Motor neuron (in vitro differentiated cells): Measurements from ENCODE around the gene COG4. TPM values are rescaled to one million over a fixed set of nuclear protein-coding genes. Genes with fewer than 3 reads are reported as not detected.

Source experiments
- ATAC-seq, 8 experiments: fragments of 200-7000 bp; cut with Tn5 transposase; replicated peaks in 6 of 8; 2 replicates each; pipeline ENCODE4 v1.8.0; 2021; ENCODE audit warnings: mild to moderate bottlenecking in 8 of 8, moderate library complexity in 8 of 8
- H3K27ac ChIP-seq, 2 donors: fragments of 250-450 bp; sonication (Bioruptor Pico); 2 replicates each; pipeline ENCODE4 v1.9.0; 2021; ENCODE audit warnings: antibody characterized with exemption in 2 of 2, mild to moderate bottlenecking in 2 of 2, moderate library complexity in 1 of 2
- H3K4me1 ChIP-seq, 2 donors: fragments of 250-450 bp; sonication (Bioruptor Pico); replicated peaks in 1 of 2; 2 replicates each; pipeline ENCODE4 v1.6.1; 2021; ENCODE audit warnings: antibody characterized with exemption in 2 of 2, mild to moderate bottlenecking in 2 of 2, moderate library complexity in 1 of 2
- H3K4me3 ChIP-seq, 5 donors: fragments of 250-450 bp; sonication (Bioruptor Pico); 2 replicates each; pipeline ENCODE4 v1.9.0; 2021; ENCODE audit warnings: antibody characterized with exemption in 5 of 5, mild to moderate bottlenecking in 5 of 5, moderate library complexity in 4 of 5
- WGBS, 10 experiments: fragments of 450-650 bp; shearing (Covaris generic); methylation state at CpG; one replicate each; pipeline ENCODE4 v1.0.0; 2022; 5-methylcytosine and 5-hydroxymethylcytosine counted together
- in situ Hi-C, 9 experiments: fragments of 400-800 bp; cut with MboI; loops; one replicate each; pipeline ENCODE4 v1.15.0; 2021; ENCODE audit warnings: low sequenced_read_pairs in 9 of 9, low pct_unique_long_range_greater_than_20kb in 2 of 9; ENCODE audit not compliant: unreplicated experiment in 9 of 9
- total RNA-seq, 8 experiments: library from RNA; unstranded; fragments of 300-600 nt; gene quantifications; 2 replicates each; pipeline versions ENCODE4 v1.2.3 to v1.2.4, GENCODE V29; 2022

The COG4 gene
- 10 to 100 TPM; 43.4 to 84.9 (median 53.6) TPM for total RNA-seq

- in situ Hi-C loops: no loop called here
- 0 to 8% (median 0%) methylated on average over 1 to 30 of the region's 36 CpGs for WGBS, 10 experiments
- peak within 1 kb of the TSS; percentile 86 to 95 for H3K27ac ChIP-seq
- peak; percentile 79 to 92 (median 86) for ATAC-seq
- peaks cover 24 to 28% of the 10 kb centered on the region in 2 donors for H3K4me1 ChIP-seq
- H3K4me3 ChIP-seq: peak within 1 kb of the TSS; percentile 77 to 96 (median 92)
These were observed at the start of gene COG4 for GRCh38 chr16:70523076-70523742. Gene COG4 (minus strand): TSS chr16:70523554. CDS start chr16:70523543, 11 bp downstream.

DNA sequence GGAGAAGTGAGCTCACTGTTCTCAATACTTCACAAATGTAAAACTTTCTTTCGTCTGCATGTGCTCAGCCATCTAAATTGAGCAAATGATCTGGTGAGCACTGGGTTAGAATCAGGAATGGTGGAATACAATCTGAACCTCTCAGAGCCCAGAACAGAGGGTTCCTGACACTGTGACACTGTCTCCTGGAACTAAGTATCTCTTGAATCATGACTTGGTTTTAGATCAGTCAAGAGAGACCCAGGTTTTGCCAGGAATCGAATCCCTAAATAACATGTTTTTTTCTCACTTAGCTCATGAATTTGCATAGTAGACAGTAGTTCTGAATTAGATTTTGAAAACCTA, 49.5 kb upstream of the COG4 start:
- ATAC-seq: peak in 1 of 8 experiments; percentile 14
- in situ Hi-C loops: loop anchor here in 1 of 9 experiments (25.0 kb wide), 1 partner anchor 211 kb away; no protein-coding TSS in a partner anchor

DNA sequence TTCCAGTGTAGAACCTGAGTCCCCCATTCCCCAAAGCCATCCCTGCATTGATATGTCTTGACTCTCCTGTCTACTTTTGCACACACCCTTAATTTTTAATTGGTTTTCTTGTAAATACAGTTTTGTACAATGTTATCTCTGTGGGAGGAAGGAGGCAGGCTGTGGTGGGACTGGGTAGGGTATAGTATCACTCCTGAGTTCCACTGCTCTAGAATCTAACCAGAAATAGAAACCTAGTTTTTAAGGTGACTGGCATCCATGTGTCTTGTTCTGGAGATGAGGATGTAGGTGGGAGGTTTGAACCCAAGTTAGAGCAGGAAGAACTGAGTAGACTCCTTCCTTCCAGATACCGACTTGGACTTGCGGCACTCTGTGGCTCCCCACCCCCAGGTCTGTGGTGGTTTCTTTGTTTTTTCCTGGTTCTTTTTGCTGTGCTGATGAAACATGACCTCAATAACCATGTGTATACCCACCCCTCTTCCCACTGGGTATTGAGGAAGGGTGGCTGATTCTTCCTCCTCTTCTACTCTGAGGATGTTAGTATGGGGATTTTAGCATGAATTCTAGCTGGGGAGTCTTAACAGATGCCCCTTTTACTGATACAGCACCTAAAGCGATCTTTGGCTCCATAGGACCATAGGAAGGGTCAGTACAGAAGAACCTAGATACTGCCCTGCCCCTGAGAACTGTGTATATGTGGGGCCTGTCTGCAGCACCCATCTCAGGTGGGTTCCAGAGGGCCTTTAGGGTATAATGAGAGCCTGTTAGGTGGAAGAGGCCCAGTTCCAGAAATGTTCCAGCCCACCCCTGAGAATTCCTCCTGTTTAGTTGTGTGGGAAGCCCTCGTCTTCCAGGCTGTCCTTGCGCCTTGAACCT, 48.9 kb upstream of the COG4 start:
- ATAC-seq: no peak
- Histone ChIP-seq H3K4me3 (no peak overlapping the region), H3K4me1 (no peaks in the 10 kb centered on the region), H3K27ac (no peak overlapping the region)
- in situ Hi-C loops: loop anchor here in 1 of 9 experiments (25.0 kb wide), 1 partner anchor 210 kb away; no protein-coding TSS in a partner anchor
- 62 to 100% (median 96%) methylated on average over 1 to 5 of the region's 5 CpGs; no CpG with 5 or more reads in 3 of the 10 experiments for WGBS, 10 experiments

More for the DNA sequence above, 49.5 kb upstream of the COG4 start:
- 0 to 100% (median 78%) methylated on average over 1 to 2 of the region's 2 CpGs; no CpG with 5 or more reads in 1 of the 10 experiments for WGBS, 10 experiments
- Histone ChIP-seq H3K4me1 (no peaks in the 10 kb centered on the region), H3K27ac (no peak overlapping the region), H3K4me3 (no peak overlapping the region)

- Histone ChIP-seq H3K4me3 (no peak overlapping the region), H3K27ac (no peak overlapping the region), H3K4me1 (no peaks in the 10 kb centered on the region)
- ATAC-seq: no peak
- WGBS, 10 experiments: 60 to 100% (median 88%) methylated on average over 1 to 5 of the region's 8 CpGs; no CpG with 5 or more reads in 4 of the 10 experiments
- in situ Hi-C loops: loop anchor here in 1 of 9 experiments (25.0 kb wide), 1 partner anchor 209 kb away; no protein-coding TSS in a partner anchor
These were observed 48.3 kb upstream of the COG4 start for GRCh38 chr16:70571623-70572022.

DNA sequence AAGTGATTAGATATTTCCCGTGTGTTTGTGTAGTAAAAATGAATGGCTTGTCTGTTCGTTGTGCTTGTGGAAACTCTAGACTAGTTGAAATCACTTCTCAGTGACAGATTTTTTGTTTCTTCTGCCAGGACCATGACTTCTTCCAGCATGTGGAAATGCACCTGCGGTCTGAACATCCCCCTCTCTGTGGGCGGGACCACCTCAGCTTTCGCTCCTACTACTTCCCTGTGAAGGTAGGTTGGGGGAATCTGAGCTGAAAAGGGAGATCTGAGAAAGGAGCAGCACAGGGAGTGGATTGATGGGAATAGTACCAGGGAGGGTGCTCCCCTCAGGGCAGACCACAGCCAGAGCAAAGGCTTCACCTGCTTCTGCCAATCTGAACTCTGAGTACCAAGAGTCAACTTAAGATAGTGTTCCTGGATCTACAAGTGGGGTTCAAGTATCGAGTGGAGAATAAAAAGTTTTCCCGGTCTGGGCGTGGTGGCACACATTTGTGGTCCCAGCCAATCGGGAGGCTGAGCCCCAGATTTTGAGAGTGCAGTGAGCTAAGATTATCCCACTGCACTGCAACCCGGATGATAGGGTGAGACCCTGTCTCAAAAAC, 47.7 kb upstream of the COG4 start:
- in situ Hi-C loops: loop anchor here in 1 of 9 experiments (25.0 kb wide), 1 partner anchor 209 kb away; no protein-coding TSS in a partner anchor
- ATAC-seq: no peak
- Histone ChIP-seq H3K4me3 (no peak overlapping the region), H3K4me1 (no peaks in the 10 kb centered on the region), H3K27ac (no peak overlapping the region)
- WGBS, 10 experiments: 70 to 100% (median 90%) methylated on average over 1 to 7 of the region's 10 CpGs

- no peak overlapping the region for H3K27ac ChIP-seq
- in situ Hi-C loops: loop anchor here in 1 of 9 experiments (25.0 kb wide), 1 partner anchor 207 kb away; no protein-coding TSS in a partner anchor
- 77 to 100% (median 100%) methylated on average over 1 to 6 of the region's 6 CpGs; no CpG with 5 or more reads in 5 of the 10 experiments for WGBS, 10 experiments
- ATAC-seq: no peak
- no peak overlapping the region for H3K4me3 ChIP-seq
- no peaks in the 10 kb centered on the region for H3K4me1 ChIP-seq
These were observed 46.4 kb upstream of the COG4 start for GRCh38 chr16:70569752-70570151.

DNA sequence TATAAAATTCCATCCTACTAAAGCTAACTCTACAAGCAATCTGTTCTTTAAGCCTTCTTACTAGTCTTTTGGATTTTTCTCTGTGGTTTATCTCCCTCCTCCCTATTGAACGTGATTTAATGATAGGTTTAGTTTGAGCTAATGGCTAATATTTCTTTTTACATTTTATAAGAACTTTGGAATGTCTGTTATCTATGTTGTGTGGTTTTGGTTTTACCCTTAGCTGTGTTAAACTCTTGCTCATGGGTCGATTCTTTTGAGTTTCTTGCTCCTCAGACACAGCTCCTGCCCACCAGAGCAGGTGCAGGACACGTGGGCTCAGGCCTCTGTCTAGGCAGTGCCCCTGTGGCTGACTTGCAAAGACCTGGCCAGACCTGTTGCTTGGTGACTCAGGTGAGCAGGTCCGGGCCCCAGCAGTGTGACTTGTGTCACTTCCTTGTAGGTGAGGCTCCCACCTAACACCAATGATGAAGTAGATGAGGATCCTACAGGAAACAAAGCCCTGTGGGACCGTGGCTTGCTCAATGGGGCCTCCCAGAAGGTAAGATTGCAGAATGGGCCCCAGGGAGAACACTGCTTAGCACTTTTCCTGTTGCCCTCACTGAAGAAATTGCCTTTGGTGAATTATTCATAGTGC, 45.4 kb upstream of the COG4 start:
- no peak for ATAC-seq
- no peak overlapping the region for H3K4me3 ChIP-seq
- in situ Hi-C loops: loop anchor here in 1 of 9 experiments (25.0 kb wide), 1 partner anchor 206 kb away; no protein-coding TSS in a partner anchor
- no peak overlapping the region for H3K27ac ChIP-seq
- WGBS, 10 experiments: 33 to 100% (median 82%) methylated on average over 1 to 4 of the region's 5 CpGs; no CpG with 5 or more reads in 2 of the 10 experiments
- H3K4me1 ChIP-seq: no peaks in the 10 kb centered on the region

GRCh38 chr16:70565053-70565452, 41.7 kb upstream of the COG4 start:
- WGBS, 10 experiments: 80 to 100% (median 92%) methylated on average over 1 to 3 of the region's 4 CpGs; no CpG with 5 or more reads in 5 of the 10 experiments
- Histone ChIP-seq H3K27ac (no peak overlapping the region), H3K4me1 (no peaks in the 10 kb centered on the region), H3K4me3 (no peak overlapping the region)
- ATAC-seq: no peak
- in situ Hi-C loops: loop anchor here in 1 of 9 experiments (25.0 kb wide), 1 partner anchor 203 kb away; no protein-coding TSS in a partner anchor

GRCh38 chr16:70563636-70564035, 40.3 kb upstream of the COG4 start:
- H3K4me3 ChIP-seq: no peak overlapping the region
- no peak overlapping the region for H3K27ac ChIP-seq
- H3K4me1 ChIP-seq: no peaks in the 10 kb centered on the region
- ATAC-seq: peak in 2 of 8 experiments; percentile 68 to 87
- in situ Hi-C loops: loop anchor here in 1 of 9 experiments (25.0 kb wide), 1 partner anchor 201 kb away; no protein-coding TSS in a partner anchor
- WGBS, 10 experiments: 0 to 97% (median 80%) methylated on average over 1 to 5 of the region's 7 CpGs; no CpG with 5 or more reads in 1 of the 10 experiments

DNA sequence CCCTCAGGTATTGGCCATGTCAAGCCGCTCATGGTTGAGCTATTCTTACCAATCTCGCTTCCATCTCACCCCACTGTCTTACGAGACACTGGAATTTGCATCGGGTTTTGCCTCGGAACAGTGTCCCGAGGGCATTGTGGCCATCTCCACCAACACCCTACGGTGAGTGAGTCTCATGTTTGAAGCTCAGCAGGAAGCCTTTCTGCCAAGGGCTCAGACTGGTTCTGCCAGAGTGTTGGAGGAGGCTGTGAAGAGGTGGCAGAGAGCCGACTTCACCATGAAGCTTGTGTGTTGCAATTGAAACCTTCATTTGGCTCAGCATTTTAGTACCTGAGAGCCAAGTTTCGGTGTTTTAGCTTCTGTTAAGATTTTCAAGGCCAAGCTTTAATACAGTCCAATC, 38.3 kb upstream of the COG4 start:
- in situ Hi-C loops: loop anchor here in 1 of 9 experiments (25.0 kb wide), 1 partner anchor 199 kb away; no protein-coding TSS in a partner anchor
- WGBS, 10 experiments: 80 to 100% (median 97%) methylated on average over 1 to 9 of the region's 9 CpGs; no CpG with 5 or more reads in 1 of the 10 experiments
- ATAC-seq: no peak
- Histone ChIP-seq H3K4me1 (no peaks in the 10 kb centered on the region), H3K4me3 (no peak overlapping the region), H3K27ac (no peak overlapping the region)

DNA sequence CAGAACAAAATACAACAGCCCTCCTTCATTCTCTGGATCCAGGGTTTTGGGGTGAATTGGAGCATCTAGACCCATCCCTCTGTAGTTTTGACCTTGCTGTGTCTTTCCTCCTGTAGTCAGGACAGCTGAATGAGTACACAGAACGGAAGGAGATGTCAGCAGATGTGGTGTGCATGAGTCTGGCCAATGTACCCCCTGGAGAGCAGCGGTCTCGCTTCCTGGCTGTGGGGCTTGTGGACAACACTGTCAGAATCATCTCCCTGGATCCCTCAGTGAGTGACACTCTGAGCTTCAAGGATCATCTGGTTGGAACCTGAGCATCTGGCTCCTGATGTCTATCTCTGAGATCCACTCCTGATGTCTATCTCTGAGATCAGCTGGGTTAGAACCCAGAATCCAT, 32.7 kb upstream of the COG4 start:
- ATAC-seq: no peak
- Histone ChIP-seq H3K4me1 (no peaks in the 10 kb centered on the region), H3K27ac (no peak overlapping the region), H3K4me3 (no peak overlapping the region)
- in situ Hi-C loops: loop anchor here in 1 of 9 experiments (25.0 kb wide), 1 partner anchor 194 kb away; no protein-coding TSS in a partner anchor
- WGBS, 10 experiments: 90 to 100% (median 95%) methylated on average over 1 to 3 of the region's 3 CpGs; no CpG with 5 or more reads in 6 of the 10 experiments

- no peak overlapping the region for H3K4me3 ChIP-seq
- H3K27ac ChIP-seq: no peak overlapping the region
- in situ Hi-C loops: loop anchor here in 1 of 9 experiments (25.0 kb wide), 1 partner anchor 191 kb away; no protein-coding TSS in a partner anchor
- H3K4me1 ChIP-seq: no peaks in the 10 kb centered on the region
- ATAC-seq: peak in 2 of 8 experiments; percentile 36 to 41
These were observed 30.3 kb upstream of the COG4 start for GRCh38 chr16:70553645-70554044.
